Cortex of kidney (tissue), 1 donor: Measurements from ENCODE around the gene DNMT1.

ENCODE experiments used
- DNase-seq: peaks from one replicate; lab custom pipeline; 2025; lab: John Stamatoyannopoulos, UW

The DNMT1 gene

GRCh38 chr19:10113964-10114650 is 80.6 kb downstream of the DNMT1 start:
- DNase-seq = no peak

- no peak for DNase-seq
Observed at GRCh38 chr19:10113592-10113963, 81.2 kb downstream of the DNMT1 start.

GRCh38 chr19:10112895-10113591 is 81.7 kb downstream of the DNMT1 start:
- DNase-seq = no peak

- no peak for DNase-seq
Observed at GRCh38 chr19:10112037-10112761, 82.6 kb downstream of the DNMT1 start.

GRCh38 chr19:10111405-10111811 is 83.3 kb downstream of the DNMT1 start, which contains the start of gene P2RY11:
P2RY11 (plus strand) TSS chr19:10111693; CDS start chr19:10111722, 29 bp downstream.
- DNase-seq = no peak

- no peak for DNase-seq
Observed at GRCh38 chr19:10110972-10111317, 83.8 kb downstream of the DNMT1 start.

- DNase-seq = no peak
Observed at GRCh38 chr19:10110076-10110971, 84.4 kb downstream of the DNMT1 start.

- DNase-seq = no peak
Observed at GRCh38 chr19:10109528-10109927, 85.2 kb downstream of the DNMT1 start.

GRCh38 chr19:10107817-10108367 is 86.9 kb downstream of the DNMT1 start:
- DNase-seq = no peak

GRCh38 chr19:10107254-10107653 is 87.5 kb downstream of the DNMT1 start:
- no peak for DNase-seq

- no peak for DNase-seq
Observed at GRCh38 chr19:10106100-10106936, 88.4 kb downstream of the DNMT1 start, which contains the start of gene PPAN. PPAN (plus strand) TSS chr19:10106362; CDS start chr19:10106395, 33 bp downstream.

GRCh38 chr19:10105509-10106099 is 89.1 kb downstream of the DNMT1 start:
- no peak for DNase-seq

GRCh38 chr19:10104665-10105508 is 89.9 kb downstream of the DNMT1 start:
- no peak for DNase-seq

- DNase-seq = no peak
Observed at GRCh38 chr19:10104130-10104513, 90.6 kb downstream of the DNMT1 start.

GRCh38 chr19:10102787-10103236 is 91.9 kb downstream of the DNMT1 start:
- DNase-seq = no peak

- no peak for DNase-seq
Observed at GRCh38 chr19:10100163-10100785, 94.5 kb downstream of the DNMT1 start.

GRCh38 chr19:10096615-10096963 is 98.2 kb downstream of the DNMT1 start:
- no peak for DNase-seq

GRCh38 chr19:10095948-10096614 is 98.7 kb downstream of the DNMT1 start:
- no peak for DNase-seq
